Adrenal gland (tissue), 5 donors: Measurements from ENCODE around the gene PRKCSH.
"Not testable (repeated sequence)": the region's sequence is repeated elsewhere in the genome, so short reads cannot be mapped to it uniquely, and the experiment has no call there.

Experiments
- POLR2A ChIP-seq, 2 donors: fragments of 450-650 bp; IDR thresholded peaks; one replicate each; pipeline ENCODE4 v1.6.1; 2017; ENCODE audit warnings: antibody characterized with exemption in 2 of 2, mild to moderate bottlenecking in 2 of 2, moderate library complexity in 1 of 2
- TF ChIP-seq, protein P1 (sequence below), 6 experiments: fragments of 450-650 bp in 4 of 6; fragments of 200-600 bp in 2 of 6; sonication (generic) in 1 of 6; IDR thresholded peaks; 1 replicate in 5 of 6; 2 replicates in 1 of 6; pipeline versions ENCODE4 v1.5.1 to v1.8.0; 2016 to 2021; ENCODE audit warnings: antibody characterized with exemption in 6 of 6, mild to moderate bottlenecking in 2 of 6, moderate library complexity in 1 of 6
- donor health status: DM: no; HTN: no; CAD: no.

GRCh38 chr19:11406703-11407236 is 28.7 kb upstream of the PRKCSH start:
- TF ChIP-seq, protein P1, sequence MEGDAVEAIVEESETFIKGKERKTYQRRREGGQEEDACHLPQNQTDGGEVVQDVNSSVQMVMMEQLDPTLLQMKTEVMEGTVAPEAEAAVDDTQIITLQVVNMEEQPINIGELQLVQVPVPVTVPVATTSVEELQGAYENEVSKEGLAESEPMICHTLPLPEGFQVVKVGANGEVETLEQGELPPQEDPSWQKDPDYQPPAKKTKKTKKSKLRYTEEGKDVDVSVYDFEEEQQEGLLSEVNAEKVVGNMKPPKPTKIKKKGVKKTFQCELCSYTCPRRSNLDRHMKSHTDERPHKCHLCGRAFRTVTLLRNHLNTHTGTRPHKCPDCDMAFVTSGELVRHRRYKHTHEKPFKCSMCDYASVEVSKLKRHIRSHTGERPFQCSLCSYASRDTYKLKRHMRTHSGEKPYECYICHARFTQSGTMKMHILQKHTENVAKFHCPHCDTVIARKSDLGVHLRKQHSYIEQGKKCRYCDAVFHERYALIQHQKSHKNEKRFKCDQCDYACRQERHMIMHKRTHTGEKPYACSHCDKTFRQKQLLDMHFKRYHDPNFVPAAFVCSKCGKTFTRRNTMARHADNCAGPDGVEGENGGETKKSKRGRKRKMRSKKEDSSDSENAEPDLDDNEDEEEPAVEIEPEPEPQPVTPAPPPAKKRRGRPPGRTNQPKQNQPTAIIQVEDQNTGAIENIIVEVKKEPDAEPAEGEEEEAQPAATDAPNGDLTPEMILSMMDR (IDR thresholded peaks at IDR 0.05), result not testable (repeated sequence)
- not testable (repeated sequence) for TF ChIP-seq POLR2A (IDR thresholded peaks at IDR 0.05)
